GM19043 (cell line): Measurements from ENCODE around the gene GBA2.

Experiments
- ATAC-seq: cut with Tn5 transposase; IDR thresholded peaks from one replicate; pipeline ENCODE4 v1.9.1; 2021; ENCODE audit warnings: low read depth; ENCODE audit not compliant: unreplicated experiment

GBA2 gene

GRCh38 chr9:35748858-35749514 is at the start of gene GBA2, which contains the start of gene RGP1:
Gene GBA2 (minus strand): TSS chr9:35749228. CDS start chr9:35748704, 524 bp downstream.
Gene RGP1 (plus strand): TSS chr9:35749287. CDS start chr9:35749756, 469 bp downstream.
- peak; percentile 74 for ATAC-seq

DNA sequence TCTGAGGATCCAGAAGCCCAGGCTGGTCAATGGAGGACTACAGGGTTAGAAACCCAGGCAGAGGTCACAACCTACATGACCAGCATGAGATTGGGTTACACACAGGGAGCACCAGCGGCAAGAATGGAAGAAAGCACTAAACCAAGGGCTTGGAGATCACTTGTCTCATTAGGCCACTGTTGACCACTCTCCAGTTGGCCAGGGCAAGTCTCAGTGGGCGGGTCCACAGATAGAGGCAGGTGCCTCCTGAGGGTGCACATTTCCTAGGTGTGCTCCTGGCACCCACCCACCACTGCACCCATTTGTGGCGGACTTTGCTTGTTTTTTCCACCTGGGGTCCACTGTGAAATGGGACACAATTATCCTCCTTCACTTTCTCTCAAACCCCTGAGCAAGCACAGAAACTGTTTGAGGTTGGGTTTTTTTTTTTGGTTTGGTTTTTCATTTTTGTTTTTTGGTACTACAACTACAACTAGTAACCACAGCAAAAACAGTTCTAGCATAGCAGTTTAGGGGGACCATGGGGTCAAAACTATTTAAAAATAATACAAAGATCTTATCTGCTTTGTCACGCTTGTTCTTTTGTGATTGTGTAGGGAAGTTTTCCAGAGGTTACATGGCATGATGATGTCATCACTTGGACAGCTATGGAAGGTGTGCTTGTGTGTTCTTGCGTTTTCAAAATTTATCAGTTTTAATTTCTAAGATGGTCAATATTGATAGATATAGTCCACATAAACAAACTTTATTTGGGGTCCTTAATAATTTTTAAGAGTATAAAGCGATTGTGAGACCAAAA is 48.5 kb upstream of the GBA2 start:
- ATAC-seq, result no peak

DNA sequence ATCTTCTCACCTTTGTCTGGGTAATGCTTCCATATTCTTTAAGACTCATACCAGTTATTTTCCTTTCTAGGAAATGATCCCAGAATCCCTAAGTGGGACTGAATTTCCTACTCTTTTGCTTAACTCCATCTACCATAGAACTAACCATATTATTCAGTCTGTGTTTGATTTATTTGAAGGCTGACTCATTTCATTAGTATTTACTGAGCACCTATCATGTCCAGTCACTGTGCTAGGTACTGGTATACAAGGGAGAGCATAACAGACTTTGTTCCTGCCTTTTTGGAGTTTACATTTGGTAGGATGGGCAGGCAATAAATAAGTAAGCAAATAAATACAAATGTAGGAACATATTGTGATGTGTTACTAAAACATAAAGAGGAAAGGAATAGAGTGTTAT is 46.7 kb upstream of the GBA2 start:
- no peak for ATAC-seq

DNA sequence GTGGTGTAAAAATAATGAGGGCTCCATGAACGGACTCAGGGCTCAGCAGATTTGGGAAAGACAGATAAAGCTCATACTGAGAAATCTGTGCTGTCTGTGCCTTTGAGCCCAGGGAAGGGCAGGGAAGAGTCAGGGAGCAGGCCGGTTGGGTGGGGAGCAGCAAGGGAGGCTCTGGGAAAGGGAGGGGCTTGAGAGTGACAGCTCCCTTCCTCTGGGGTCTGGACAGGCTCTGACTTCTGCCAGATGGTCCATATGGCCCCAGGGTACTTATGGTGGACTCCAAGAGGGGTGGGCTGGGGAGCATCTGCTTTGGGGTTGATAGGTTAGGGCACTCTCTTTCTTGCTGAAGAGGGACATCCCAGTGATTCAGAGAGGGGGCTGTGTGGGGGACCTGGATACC is 44.4 kb upstream of the GBA2 start:
- ATAC-seq, result no peak

DNA sequence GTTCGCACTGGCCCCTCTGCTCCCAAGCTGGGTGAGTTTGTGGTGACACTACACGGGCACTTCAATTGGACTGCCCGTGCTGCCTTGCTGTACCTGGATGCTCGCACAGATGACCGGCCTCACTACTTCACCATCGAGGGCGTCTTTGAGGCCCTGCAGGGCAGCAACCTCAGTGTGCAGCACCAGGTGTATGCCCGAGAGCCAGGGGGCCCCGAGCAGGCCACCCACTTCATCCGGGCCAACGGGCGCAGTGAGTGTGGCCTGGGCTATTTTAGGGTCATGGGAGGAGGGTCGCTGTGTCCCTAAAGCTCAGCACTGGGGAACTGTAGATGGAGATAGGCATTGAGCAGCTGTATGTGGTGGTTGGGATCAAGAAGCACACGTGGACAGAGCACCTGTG is 43.8 kb upstream of the GBA2 start:
- no peak for ATAC-seq

DNA sequence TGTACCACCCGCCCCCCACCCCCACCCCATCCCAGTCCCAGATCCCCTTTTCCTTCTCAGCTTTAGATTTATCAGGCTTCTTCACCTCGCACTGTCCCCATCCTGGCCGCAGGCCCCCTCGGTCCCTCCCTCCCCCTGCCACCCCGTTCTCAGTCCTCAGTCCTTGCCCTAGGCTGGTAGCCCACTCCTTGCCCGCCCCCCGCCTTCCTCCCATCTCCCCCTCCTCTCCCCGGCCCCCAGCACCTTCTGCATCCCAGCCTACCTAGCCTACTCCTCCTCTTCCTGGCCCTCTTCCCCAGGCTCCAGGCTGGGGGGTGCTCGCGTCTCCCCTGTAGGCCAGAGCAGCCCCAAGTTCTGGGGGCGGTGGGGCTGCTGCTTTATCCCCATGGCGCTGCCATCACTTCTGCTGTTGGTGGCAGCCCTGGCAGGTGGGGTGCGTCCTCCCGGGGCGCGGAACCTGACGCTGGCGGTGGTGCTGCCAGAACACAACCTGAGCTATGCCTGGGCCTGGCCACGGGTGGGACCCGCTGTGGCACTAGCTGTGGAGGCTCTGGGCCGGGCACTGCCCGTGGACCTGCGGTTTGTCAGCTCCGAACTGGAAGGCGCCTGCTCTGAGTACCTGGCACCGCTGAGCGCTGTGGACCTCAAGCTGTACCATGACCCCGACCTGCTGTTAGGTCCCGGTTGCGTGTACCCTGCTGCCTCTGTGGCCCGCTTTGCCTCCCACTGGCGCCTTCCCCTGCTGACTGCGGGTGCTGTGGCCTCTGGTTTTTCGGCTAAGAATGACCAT is 43.2 kb upstream of the GBA2 start:
- ATAC-seq, result no peak

- ATAC-seq, result no peak
These were observed 42.4 kb upstream of the GBA2 start, which contains the start of gene NPR2 for GRCh38 chr9:35791297-35791921. Gene NPR2 (plus strand): TSS chr9:35791591. CDS start chr9:35792409, 818 bp downstream.

- no peak for ATAC-seq
These were observed 41.6 kb upstream of the GBA2 start for GRCh38 chr9:35790385-35791296.

GRCh38 chr9:35790025-35790384 is 41.0 kb upstream of the GBA2 start:
- ATAC-seq, result no peak

GRCh38 chr9:35789541-35789940 is 40.5 kb upstream of the GBA2 start:
- ATAC-seq, result no peak

- no peak for ATAC-seq
These were observed 34.4 kb upstream of the GBA2 start for GRCh38 chr9:35783418-35783817.

- no peak for ATAC-seq
These were observed 32.0 kb upstream of the GBA2 start for GRCh38 chr9:35781066-35781465.

DNA sequence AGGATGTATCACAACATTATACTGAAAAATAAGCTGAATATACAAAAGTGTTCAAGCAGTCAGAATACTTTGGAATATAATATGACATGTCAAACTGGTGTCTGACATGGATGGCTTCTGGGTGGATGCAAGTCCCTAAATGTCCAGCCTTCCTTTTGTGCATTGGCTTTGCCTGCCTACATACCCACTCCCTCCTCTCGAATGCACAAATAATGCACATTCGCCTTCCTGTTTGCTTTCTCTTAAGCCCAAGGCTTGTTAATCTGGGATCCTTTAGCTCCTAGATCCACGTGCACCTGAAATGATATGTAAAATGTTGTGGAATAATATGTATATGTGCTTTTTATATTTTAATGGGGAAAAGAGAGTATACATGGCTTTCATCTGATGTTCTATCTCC is 29.5 kb upstream of the GBA2 start:
- ATAC-seq, result no peak

- ATAC-seq, result no peak
These were observed 27.0 kb upstream of the GBA2 start for GRCh38 chr9:35776018-35776417.

GRCh38 chr9:35774907-35775635 is 26.0 kb upstream of the GBA2 start:
- ATAC-seq, result no peak

- no peak for ATAC-seq
These were observed 22.9 kb upstream of the GBA2 start for GRCh38 chr9:35771943-35772342.

GRCh38 chr9:35771534-35771933 is 22.5 kb upstream of the GBA2 start:
- no peak for ATAC-seq

DNA sequence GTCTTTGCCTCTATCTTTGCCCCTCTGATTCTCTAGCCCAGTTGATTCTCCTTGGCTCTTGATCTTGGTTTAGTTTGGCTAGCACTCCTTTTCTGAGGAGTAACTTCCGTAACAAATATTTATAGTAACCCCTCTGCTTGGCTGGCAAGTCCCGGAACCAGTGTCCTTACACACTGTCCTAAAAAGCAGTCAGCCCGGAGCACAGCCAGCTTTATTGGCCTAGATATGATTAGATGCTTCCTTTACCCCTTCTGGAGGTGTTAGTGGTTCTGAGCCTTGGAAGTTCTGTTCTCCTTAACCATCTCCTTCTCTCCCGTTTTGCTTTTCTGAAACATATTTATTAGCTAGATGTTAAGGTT is 22.0 kb upstream of the GBA2 start:
- ATAC-seq, result no peak

DNA sequence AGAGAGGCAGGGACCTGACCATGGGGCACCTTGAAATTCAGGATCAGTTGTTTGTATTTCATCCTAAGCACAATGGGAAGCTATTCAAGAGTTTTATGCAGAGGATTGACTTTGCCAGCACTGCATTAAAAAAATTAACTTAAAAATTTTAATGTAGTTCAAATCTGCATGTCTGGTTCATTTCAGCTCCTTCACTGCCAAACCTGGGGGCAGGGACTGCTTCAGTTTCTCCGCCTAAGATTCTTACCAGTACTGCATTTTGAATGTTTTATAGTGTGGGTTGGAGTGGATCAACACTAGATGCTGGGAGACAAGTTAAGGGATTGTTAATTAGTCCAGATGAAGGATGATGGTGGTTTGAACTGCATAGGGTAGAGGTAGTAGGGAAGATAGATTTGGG is 20.7 kb upstream of the GBA2 start:
- no peak for ATAC-seq
